Stimulated activated CD4-positive, alpha-beta T cell treated with anti-CD3 and anti-CD28 coated beads, Interleukin-2, amount 100 ng/mL, for 48 hours (primary cell): Measurements from ENCODE around the gene ZNF444.

Experiments
- DNase-seq, 2 donors: peaks; one replicate each; pipeline ENCODE4 v3.0.0-alpha.2; 2020

Gene ZNF444

DNA sequence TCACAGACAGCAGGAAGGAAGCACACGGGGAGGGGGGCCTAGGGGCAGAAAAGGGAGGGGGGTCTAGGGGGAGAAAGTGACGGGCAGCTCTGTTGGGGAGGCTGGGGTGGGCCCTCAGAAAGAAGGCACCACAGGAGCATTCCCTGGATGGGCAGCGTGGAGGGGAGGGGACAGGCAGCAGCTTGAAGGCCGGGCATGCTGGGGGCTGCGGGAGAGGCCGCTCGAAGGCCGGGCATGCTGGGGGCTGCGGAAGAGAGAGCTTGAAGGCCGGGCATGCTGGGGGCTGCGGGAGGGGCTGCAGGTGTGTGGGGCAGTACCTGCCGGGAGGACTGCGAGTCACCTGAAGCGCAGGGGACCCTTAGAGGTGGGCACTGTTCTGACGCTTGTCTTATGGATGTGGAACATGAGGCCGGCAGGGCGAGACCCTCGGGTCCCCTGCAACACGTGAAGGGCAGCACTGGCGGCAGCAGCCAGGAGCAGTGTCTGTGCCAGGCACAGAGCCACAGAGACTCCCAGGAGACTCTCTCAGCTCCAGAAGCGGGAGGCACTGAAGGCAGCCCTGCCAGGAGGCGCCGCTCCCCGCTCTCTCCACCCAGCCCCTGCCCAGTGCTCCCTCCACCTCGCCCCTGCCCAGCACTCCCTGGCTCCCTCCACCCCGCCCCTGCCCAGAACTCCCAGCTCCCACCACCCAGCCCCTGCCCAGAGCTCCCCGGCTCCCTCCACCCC lies 33.3 kb upstream of the ZNF444 start:
- DNase-seq, result no peak

DNA sequence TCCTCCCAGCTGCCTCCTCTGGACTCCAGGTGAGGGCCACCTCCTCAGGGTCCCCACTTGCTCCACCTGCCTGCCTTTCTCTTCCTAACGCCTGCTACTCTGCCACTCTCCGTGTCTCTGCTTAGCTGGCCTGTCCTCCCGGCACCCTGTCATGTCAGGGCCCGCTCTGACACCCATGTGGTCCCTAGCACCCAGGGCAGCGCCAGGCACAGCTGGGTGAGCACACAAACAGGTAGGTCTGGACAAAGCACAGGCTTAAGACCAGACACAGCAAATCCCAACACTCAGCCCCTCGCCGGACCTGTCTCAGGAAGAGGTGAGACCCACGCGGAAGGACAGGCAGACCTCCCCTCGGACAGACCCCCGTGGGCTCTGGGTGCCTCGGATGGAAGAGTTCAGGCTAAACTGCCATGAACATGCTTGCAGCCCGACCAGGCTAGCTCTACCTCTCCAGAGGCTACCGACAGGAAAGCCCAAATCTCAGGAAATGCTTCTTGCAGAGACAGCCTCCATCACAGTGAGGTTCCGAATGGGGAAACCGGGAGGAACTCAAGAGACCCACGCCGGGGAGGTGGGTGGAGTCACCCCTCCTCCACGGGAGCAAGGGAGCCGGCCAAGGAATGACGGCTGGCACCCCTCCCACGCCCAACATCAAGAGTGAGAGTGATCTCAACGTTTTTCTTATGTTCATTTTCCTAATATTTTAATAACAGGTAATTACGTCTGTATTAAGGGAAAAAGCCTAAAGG lies 32.5 kb upstream of the ZNF444 start:
- no peak for DNase-seq

DNA sequence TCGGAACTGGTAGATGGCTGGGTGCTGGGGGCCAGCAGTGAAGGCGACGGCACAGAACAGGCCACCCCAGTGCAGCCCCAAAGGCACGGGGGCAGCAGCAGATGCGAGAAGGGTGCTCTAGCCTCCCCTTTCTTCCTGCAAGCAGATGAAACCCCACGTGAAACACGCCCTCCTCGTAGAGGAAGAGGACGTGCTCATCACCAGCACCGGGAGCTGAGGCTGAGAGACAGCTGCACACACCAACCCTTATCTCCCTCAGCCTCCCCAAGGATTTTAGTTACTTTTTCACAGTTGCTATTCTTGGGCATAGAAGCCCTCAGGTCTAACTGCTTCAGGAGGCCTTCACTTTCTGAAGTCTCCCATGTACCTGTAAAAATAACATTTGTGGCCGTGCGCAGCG lies 31.9 kb upstream of the ZNF444 start:
- no peak for DNase-seq

DNA sequence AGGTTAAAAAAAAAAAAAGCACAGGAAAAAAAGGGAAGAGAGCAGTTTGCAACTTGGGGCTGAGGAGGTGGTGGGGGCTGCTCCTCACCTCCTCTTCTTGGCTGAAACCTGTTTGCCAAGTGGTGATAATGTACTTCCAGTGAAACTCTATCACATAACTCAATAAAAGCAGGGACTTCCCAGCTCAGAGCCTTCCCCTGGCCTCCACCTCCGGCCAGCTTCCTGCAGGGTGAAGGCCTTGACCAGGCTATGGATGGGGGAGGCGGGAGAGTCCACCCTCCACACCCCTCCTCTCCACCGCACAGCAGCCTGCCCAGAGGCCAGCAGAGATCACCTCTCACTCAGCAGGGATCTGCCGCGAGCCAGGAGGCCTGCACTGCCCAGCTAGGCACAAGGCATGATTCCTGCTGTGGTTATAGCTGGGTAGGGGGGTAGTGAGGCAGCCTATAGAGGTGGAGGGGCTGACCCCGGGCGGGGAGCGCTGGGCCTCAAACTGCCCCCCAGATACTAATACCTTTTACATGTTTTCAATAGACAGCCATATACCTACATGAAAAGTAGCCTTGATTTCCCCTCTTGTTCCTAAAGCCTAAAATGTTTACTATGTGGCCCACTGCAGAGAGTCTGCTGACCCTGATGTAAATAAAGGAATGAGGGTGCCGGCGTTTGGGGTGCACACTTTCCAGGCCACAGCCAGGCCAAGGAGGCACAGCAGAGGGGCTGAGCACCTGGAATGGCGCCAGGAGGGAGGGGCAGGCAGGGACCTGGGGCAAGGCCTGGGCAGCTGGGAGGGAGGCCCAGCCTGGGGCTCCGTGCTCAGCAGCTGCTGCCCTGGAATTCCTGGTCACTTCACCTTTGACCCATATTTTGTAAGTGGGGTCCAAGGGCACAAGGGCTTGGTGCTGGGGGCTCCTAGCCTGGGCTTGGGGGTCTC lies 30.3 kb upstream of the ZNF444 start:
- no peak for DNase-seq

DNA sequence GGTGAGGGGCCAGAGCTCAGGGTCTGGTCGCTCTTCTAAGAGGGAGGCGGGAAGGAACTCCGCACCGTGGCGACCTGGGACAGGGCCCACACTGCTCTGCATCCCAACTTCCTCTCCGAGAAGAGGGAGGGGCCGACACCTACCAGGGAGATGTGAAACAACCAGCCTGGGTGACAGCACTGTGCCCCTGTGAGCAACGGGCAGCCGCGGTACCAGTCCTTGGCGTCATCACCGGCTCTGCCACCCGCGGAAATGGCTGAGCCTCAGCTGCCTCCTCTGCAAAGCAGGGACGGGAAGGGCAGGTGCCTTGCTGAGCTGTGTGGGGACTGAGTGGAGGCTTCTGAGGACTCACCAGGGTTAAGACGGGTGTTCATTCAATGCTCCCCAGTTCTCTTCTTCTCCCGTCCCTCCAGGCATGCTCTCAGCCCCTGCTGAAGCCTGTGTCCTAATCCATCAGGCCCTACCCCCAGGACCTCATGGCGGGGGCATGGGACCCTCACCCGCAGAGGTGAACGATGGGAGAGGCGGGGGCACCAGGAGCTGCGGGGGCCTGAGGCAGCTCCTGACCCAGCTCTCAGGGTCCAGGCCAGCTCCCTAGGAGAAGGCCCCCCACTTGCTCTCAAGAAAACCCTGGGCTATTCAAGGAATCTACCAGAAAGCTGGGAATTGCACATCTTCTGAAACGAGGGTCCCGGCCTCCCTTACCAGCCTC lies 29.3 kb upstream of the ZNF444 start:
- DNase-seq, result peak in 1 of 2 donors; percentile 27

DNA sequence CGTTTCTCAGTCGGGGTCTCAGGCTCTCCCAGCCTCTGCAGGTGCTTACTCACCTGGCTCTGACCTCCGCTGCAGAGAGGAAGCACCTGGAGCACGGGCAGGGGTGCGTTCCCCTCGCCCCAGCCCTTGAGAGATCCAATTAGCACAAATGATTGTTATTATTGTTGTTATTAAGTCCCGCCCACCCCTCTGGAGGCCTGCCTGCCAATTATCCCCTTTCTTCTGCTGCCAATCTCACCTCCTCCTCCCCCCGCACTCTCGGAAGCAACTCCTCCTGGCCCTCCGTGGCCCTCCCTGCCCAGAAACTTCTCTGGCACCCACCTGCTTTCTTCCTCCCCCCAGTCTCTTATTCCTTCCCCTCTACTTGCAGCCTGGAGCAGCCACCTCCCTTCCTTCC lies 28.8 kb upstream of the ZNF444 start:
- no peak for DNase-seq

DNA sequence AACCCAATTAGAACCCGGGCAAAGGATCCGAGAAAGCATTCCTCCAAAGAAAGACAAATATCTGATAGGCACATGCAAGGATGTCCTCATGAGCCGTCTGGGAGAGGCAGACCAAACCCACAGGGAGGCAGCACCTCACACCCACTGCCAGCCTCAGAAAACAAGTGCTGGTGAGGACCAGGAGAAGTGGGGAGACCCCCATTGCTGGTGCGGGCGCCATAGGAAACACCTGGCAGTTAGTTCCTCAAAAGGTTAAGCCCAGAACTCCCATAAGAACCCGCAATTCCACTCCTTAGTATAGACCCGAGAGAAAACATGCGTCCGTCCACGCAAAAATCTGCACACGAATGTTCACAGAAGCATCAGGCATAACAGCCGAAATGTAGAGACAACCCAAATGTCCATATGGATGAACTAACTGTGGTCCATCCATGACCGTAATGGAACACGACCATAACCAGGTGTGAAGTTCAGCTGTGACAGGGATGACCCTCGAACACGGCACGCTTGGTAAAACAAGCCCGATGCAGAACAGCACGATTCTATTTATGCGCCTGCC lies 27.9 kb upstream of the ZNF444 start:
- DNase-seq, result no peak

DNA sequence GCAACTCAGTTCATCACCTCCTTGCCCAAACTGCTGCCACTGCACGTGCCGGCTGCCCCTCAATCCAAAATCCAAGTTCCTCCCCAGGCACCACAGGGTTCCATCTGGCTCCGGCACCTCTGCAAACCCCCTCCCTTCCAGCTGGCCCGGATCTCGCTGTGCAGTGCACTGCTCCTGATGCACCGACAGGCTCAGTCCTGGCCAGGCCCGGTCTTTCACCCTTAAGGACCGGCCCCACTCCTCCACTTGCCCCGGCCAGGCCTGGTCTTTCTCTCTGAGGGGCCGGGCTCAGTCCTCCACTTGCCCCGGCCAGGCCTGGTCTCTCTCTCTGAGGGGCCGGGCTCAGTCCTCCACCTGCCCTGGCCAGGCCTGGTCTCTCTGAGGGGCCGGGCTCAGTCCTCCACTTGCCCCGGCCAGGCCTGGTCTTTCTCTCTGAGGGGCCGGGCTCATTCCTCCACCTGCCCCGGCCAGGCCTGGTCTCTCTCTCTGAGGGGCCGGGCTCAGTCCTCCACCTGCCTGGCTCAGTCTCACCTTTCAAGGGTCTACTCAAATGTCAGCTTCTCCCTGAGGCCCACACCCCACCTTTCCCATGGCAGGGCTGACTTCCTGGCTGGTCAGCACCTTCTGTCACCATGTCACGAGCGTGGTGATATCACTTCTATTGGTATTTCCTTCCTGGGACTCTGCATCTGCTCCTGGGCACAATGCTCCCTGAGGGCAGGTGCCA lies 26.9 kb upstream of the ZNF444 start:
- no peak for DNase-seq

DNA sequence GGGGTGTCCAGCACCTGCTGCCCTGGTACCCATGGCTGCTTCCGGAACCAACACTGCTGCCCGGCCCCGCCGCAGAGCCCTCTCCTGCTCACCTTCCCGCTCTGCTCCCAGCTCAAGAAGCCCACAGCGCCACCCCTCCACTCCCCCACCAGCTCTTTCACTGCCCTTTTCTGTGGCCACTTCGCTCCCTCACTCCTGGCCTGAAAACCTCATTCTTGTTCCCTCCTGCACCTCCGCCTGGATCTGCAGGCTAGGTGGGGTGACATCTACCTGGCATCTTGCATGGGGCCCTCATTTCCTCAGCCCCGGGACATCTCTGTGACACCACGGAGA lies 26.3 kb upstream of the ZNF444 start:
- DNase-seq, result no peak

DNA sequence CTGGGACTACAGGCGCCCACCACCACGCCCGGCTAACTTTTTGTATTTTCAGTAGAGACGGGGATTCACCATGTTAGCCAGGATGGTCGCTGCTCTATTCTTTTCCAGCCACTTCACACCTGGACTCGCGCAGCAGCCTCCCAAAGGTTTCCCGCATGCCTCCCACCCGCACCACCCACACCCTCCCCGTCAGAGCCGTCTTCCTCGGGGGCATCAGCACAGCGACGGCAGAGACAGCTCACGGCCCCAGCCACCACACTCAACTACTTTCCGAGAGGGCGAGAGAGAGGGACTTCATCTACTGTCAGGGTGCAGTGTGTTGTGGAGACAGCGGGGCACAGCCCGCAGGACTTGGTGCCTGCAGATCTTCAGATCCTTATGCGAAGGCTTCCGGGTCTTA lies 25.6 kb upstream of the ZNF444 start:
- no peak for DNase-seq

DNA sequence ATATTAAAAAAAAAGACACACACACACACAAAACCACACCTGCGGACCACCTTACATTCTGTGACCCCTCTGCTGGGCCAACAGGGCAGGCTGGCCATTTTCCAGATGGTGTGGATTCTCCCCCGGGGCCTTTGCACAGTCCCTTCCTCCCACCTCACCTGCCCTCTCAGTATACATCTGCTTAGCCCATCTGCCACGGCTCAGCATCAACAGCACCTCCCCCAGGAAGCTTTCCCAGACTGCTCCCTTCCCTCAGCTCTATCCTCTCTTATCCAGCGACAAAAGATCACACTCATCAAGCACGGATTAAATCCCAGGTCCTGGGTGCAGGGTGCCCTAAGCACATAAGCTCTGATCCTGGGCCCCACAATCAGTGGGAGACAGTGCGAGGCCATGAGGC lies 24.5 kb upstream of the ZNF444 start:
- DNase-seq, result no peak

DNA sequence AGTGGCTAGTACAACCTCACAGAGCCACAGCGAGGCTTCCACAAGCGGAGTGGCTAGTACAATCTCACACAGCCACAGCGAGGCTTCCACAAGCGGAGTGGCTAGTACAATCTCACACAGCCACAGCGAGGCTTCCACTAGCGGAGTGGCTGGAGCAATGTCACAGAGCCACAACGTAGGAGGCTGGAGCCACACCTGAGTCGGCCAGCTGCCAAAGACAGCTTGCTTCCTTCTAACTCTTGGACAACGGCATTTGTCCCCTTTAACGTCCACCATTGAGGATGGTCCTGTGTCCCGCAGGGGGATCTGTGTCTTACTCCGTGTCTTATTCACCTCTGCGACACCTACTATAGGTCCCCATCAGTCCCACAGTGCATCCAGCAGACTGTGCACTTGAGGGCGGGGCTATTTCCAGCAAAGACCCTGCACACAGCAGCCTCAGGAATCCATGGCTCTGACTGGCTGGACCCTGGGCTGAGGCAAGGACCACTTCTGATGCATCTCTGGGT lies 23.7 kb upstream of the ZNF444 start:
- no peak for DNase-seq

DNA sequence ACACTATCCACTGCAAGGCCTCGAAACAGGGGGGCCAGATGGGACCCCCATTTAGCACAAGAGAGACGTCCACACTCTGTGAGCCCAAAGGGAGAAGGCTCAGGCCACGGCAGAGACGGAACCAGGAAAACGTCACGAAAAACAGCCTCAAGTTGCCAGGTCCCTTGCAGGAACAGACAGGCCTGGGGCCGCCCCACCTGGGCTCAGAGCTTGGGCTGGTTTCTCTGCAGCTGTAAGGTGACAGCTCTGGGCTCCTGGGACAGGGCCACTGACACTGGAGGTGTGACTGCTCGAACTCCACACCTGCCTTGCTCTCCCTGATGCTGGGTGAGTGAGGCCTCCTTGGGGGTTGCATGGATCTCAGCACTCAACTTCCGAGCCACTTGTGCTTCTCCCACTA lies 23.2 kb upstream of the ZNF444 start:
- DNase-seq, result no peak

DNA sequence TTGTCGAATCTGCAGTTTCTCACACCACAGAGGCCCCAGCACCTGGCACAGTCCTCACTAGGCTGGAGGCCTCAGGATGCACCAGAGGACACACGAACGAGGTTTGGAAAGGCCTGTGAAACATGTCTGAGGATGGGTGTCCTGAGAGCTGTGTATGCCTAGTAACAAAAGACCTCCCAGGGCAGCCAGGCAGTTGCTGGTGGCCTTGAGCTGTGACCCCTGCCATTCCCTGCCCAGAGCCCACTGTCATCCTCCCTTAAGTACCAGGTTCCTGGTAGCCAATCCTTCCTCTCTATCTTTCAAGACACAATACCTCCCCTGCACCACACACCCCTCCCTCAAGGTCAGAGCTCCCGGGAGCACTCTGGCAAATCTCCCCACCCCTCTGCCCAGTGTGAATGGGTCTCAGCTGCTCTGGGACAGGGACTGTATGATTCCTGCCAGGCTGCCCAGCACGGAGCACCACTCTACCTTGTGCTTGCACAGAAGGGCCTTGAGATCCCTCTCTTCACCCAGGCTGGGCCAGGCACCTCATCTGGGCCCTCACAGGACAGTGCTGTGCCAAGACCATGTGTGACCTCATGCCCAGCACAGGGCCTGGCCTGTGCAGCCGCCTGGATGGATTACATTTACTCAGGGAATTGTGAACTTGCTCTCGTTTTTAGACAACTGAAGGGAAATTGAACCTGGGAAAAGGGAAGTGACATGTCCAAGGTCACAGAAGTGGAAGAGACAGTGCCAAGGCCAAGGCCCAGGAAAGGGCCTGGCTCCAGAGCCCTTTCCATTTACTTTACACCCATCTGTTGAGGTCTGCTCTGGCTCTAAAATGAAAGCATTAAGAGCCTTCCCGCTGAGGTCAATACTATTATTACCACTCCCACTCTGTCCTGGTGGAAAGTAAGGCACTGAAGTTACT lies 22.2 kb upstream of the ZNF444 start:
- DNase-seq, result no peak

DNA sequence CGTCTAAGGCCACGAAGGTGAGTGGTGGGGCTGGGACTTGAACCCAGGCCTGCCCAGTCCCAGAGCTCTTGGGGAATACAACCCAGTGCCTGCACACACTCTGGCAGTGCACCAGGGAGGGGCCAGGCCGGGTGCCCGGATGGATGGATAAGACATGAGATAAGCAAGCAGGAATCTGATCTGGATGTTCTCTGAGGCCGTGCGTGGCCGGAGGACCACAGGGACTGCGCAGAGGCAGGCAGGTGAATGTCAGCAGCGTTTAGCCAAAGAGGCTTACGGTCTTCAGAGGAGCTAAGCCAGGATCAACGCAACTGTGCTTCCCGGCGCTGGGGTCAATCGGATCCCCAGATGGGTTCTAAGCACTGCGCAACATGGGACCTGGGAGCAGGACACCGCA lies 21.5 kb upstream of the ZNF444 start:
- DNase-seq, result no peak

DNA sequence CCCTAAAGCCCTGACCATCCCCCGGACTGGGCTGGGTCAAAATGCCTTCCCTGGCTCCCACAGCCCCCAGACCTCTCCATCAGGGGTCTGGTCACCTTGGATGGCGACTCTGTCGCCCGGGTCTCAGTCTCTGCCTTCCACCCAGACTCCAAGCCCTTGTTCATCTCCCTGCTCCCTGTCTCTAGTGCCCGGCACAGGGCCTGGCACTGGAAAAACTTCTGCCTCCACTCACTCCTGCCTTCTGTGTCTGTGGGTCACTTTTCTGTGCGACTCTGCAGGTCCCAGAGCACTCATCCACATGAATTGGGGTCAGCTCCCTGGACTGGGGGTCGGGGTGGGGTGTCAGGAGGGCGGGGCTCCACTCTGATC lies 21.1 kb upstream of the ZNF444 start:
- no peak for DNase-seq

DNA sequence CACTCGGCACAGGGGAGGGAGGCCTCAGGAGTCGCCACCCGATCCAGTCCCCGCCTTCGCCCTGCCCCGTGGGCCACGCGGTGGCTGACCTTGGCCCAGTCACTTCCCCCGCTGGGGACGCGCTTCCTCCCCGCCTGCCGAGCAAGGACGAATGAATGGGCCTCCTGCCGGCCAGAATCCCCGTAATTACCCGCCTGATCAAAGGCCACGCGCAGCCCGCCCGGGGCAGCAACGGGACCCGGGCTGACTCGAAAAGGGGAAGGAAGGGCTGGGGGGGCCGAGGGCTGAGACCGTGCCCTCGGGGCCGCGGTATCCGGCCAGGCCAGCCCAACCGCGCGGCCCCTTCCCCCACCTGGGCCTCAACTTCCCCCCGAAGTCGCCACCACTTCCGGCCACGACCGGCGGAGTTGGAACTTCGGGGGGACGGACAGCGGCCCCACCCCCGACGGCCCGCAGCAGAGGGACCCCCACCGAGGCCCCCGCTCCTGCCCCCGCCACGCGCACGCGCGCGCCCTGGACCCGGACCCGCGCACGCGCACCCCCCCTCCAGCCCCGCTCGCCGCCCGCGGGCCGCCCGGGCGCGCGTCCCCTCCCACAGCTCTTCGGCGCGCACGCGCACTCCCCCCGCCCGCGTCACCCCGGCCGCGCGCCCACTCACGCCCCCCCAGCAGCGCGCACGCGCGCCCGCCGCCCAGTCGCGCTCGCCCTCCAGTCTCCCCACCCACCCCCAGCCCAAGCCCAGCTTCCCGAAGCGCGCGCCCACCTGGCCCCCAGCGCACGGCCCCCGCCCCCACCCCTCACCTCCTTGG lies 20.5 kb upstream of the ZNF444 start:
- peak; percentile 67 to 79 for DNase-seq

DNA sequence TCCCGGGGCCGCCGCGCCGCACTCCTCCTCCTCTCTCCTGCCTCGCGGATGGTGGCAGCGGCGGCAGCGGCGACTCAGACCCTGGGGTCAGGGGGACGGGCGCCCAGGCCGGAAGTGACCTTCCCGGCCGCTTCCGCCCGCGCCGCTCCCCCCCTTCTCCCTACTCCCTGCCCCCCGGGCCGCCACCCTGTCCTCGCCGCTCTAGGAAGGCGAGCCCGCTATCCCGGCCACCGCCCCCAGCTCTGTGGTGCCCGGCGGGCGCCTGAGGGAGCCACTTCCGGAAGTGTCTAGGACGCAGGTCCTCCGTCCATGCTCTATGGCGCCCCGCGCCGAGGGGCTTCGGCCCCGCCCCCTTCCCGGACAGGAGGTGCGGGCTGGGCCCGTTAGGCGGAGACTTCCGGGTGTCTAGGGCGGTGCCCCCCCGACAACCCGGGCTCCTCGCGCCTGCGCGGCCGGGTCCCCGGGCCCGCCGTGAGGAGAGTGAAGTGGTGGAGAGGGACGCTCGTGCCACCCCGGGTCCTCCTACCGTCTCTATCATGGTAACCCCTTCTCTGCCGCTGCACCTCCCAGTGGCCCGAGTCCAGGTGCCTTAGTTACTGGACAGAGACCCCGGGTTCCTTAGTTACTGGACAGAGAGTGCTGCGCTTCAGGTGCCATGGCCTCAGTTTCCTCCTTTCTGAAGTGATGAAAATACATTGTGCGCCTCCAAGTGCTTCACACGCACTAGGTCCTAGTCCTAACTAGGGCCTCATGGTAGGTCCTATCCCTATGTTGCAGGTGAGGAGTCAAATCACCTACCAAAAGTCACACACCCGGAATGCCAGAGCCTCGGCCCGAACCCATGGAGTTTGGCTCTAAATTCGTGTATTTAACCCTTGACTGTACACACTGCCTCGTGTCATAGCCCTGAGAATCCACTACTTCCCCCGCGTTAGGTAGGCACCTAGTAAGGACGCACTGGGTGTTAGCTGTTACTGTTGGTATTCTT lies 19.6 kb upstream of the ZNF444 start, which contains the start of gene ZNF787:
TSS of gene ZNF787 (minus strand) at position 116 of the 988 bp plus-strand sequence. CDS start 18,078 bp downstream, outside the sequence.
- peak; percentile 92 to 95 for DNase-seq
